Peyer's patch (tissue), 4 donors: ENCODE measurements around the gene DPF3.

Experiments
- CTCF ChIP-seq, 6 experiments: fragments of 450-650 bp in 4 of 6; fragments of 200-600 bp in 2 of 6; sonication (generic) in 1 of 6; IDR thresholded peaks; one replicate each; pipeline ENCODE4 v1.5.1; 2017 to 2019; ENCODE audit warnings: antibody characterized with exemption in 6 of 6, mild to moderate bottlenecking in 3 of 6, moderate library complexity in 1 of 6
- POLR2A ChIP-seq, 2 donors: fragments of 450-650 bp; IDR thresholded peaks; one replicate each; pipeline ENCODE4 v1.5.1; 2017; ENCODE audit warnings: antibody characterized with exemption in 2 of 2, mild to moderate bottlenecking in 2 of 2, moderate library complexity in 2 of 2

GRCh38 chr14:72906879-72907278 is 13.0 kb upstream of the DPF3 start:
- TF ChIP-seq CTCF (IDR thresholded peaks at IDR 0.05) (no peak), POLR2A (IDR thresholded peaks at IDR 0.05) (no peak)
